Activated B cell treated with CpG ODN at 0.5 μM for 24 hours (primary cell): ENCODE measurements around the gene SLIT3. TPM values are rescaled to one million over a fixed set of nuclear protein-coding genes. Genes with fewer than 3 reads are reported as not detected.

Experiments
- ATAC-seq: fragments of 200-7000 bp; cut with Tn5 transposase; one replicate; pipeline ENCODE4 v1.10.0; 2021; ENCODE audit warnings: low read depth, mild to moderate bottlenecking, moderate library complexity
- CTCF ChIA-PET: fragments of 350-600 bp; sonication (Branson Sonifier 250); formaldehyde crosslinking; loops from one replicate; lab custom pipeline; 2021; ENCODE audit warnings: antibody characterized with exemption; lab: Charles Lee
- POLR2A ChIA-PET: fragments of 350-600 bp; sonication (Branson Sonifier 250); formaldehyde crosslinking; loops from one replicate; lab custom pipeline; 2021; ENCODE audit warnings: antibody characterized with exemption; lab: Charles Lee
- DNase-seq: peaks from one replicate; pipeline ENCODE4 v3.0.0; 2022
- H3K27ac Mint-ChIP-seq: one replicate; pipeline ENCODE4 v1.8.0; 2020; ENCODE audit warnings: mixed read lengths
- H3K27me3 Mint-ChIP-seq: one replicate; pipeline ENCODE4 v1.8.0; 2021; ENCODE audit warnings: mixed read lengths
- H3K36me3 Mint-ChIP-seq: one replicate; pipeline ENCODE4 v1.8.0; 2021; ENCODE audit warnings: low read depth, mixed read lengths
- H3K4me1 Mint-ChIP-seq: one replicate; pipeline ENCODE4 v1.8.0; 2021; ENCODE audit warnings: mixed read lengths
- H3K4me3 Mint-ChIP-seq: one replicate; pipeline ENCODE4 v1.8.0; 2020; ENCODE audit warnings: mild to moderate bottlenecking, mixed read lengths
- H3K9me3 Mint-ChIP-seq: one replicate; pipeline ENCODE4 v1.8.0; 2020; ENCODE audit warnings: mixed read lengths
- CTCF ChIP-seq: fragments of 200-600 bp; IDR thresholded peaks from one replicate; pipeline ENCODE4 v1.8.0; 2022; ENCODE audit warnings: antibody characterized with exemption, mild to moderate bottlenecking
- intact Hi-C: fragments of 100-400 bp; cut with micrococcal nuclease; formaldehyde crosslinking; loops from one replicate; pipeline ENCODE4 v1.15.1; 2024
- total RNA-seq: library from RNA; stranded (reverse); gene quantifications from 2 replicates; pipeline ENCODE4 v1.2.3, GENCODE V29; 2022

SLIT3 gene
- total RNA-seq, 1 donor from 2014 or later = not detected

GRCh38 chr5:169051351-169051750 lies 249.6 kb downstream of the SLIT3 start:
- DNase-seq (no peak), ATAC-seq (no peak)
- Mint-ChIP-seq H3K4me1 (no peaks in the 10 kb centered on the region), H3K36me3 (no peaks in the 10 kb centered on the region), H3K27ac (no peak overlapping the region), H3K9me3 (no peaks in the 10 kb centered on the region), H3K4me3 (no peak overlapping the region), H3K27me3 (no peaks in the 10 kb centered on the region)
- intact Hi-C loops = no loop called here
- no peak for TF ChIP-seq CTCF
- ChIA-PET POLR2A (no interaction called here), CTCF (no interaction called here)

- no peak for TF ChIP-seq CTCF
- intact Hi-C loops = no loop called here
- POLR2A ChIA-PET = no interaction called here
- Mint-ChIP-seq H3K27ac (no peak overlapping the region), H3K27me3 (no peaks in the 10 kb centered on the region), H3K4me3 (no peak overlapping the region), H3K4me1 (no peaks in the 10 kb centered on the region), H3K9me3 (no peaks in the 10 kb centered on the region), H3K36me3 (no peaks in the 10 kb centered on the region)
- no peak for ATAC-seq
- DNase-seq = no peak
- CTCF ChIA-PET = no interaction called here
Measured at GRCh38 chr5:169050636-169051035, 250.3 kb downstream of the SLIT3 start.

- POLR2A ChIA-PET = no interaction called here
- ATAC-seq = no peak
Measured at GRCh38 chr5:169050146-169050571, 250.8 kb downstream of the SLIT3 start.

GRCh38 chr5:169049712-169050111 lies 251.2 kb downstream of the SLIT3 start:
- Mint-ChIP-seq H3K4me3 (no peak overlapping the region), H3K36me3 (no peaks in the 10 kb centered on the region), H3K27me3 (no peaks in the 10 kb centered on the region), H3K9me3 (no peaks in the 10 kb centered on the region), H3K27ac (no peak overlapping the region), H3K4me1 (no peaks in the 10 kb centered on the region)
- ATAC-seq (no peak), DNase-seq (no peak)
- ChIA-PET CTCF (no interaction called here), POLR2A (no interaction called here)
- no peak for TF ChIP-seq CTCF
- intact Hi-C loops = no loop called here

More at GRCh38 chr5:169050146-169050571, 250.8 kb downstream of the SLIT3 start:
- intact Hi-C loops = no loop called here
- CTCF ChIA-PET = no interaction called here
- Mint-ChIP-seq H3K9me3 (no peaks in the 10 kb centered on the region), H3K27me3 (no peaks in the 10 kb centered on the region), H3K4me3 (no peak overlapping the region), H3K27ac (no peak overlapping the region), H3K4me1 (no peaks in the 10 kb centered on the region), H3K36me3 (no peaks in the 10 kb centered on the region)
- DNase-seq = no peak
- no peak for TF ChIP-seq CTCF

GRCh38 chr5:169048181-169049125 lies 252.5 kb downstream of the SLIT3 start:
- intact Hi-C loops = no loop called here
- ChIA-PET POLR2A (no interaction called here), CTCF (no interaction called here)
- TF ChIP-seq CTCF = no peak
- Mint-ChIP-seq H3K4me1 (no peaks in the 10 kb centered on the region), H3K27ac (no peak overlapping the region), H3K9me3 (no peaks in the 10 kb centered on the region), H3K36me3 (no peaks in the 10 kb centered on the region), H3K4me3 (no peak overlapping the region), H3K27me3 (no peaks in the 10 kb centered on the region)
- DNase-seq (no peak), ATAC-seq (no peak)
